H4 (cell line): Measurements from ENCODE around the gene PTS. TPM values are rescaled to one million over a fixed set of nuclear protein-coding genes. Genes with fewer than 3 reads are reported as not detected.
"Not testable (repeated sequence)": the region's sequence is repeated elsewhere in the genome, so short reads cannot be mapped to it uniquely, and the experiment has no call there.

Source experiments
- DNase-seq: peaks from one replicate; pipeline ENCODE4 v3.0.0-alpha.2; 2015; ENCODE audit warnings: low spot score
- total RNA-seq: library from RNA; depleted of rRNA; stranded (reverse); fragments of >200 nt; shearing (Covaris generic); gene quantifications from 2 replicates; pipeline ENCODE4 v1.2.3, GENCODE V29; 2014; rRNA removed

Gene PTS
- 41.8 and 51.6 TPM in 2 replicates for total RNA-seq

GRCh38 chr11:112226062-112226830 lies at the start of gene PTS:
PTS (plus strand) TSS chr11:112226428; CDS start chr11:112226444, 16 bp downstream.
- peak; percentile 80 for DNase-seq

DNA sequence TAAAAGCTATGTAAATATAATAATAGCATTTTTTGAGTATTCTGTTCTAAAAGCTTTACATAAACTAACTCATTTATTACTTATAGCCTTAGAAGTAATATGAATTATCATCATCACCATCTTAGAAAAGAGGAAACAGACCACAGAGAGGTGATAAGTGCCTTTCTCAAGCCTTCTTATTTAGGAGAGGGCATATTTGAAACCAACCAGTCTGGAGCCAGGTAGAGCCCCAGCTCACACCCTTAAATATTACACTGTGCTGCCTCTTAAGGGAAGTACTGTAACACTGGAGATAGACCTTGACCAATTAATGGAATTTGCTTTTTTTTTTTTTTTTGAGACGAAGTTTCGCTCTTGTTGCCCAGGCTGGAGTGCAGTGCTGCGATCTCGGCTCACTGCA lies 48.6 kb upstream of the PTS start:
- no peak for DNase-seq

GRCh38 chr11:112178428-112178827 lies 47.8 kb upstream of the PTS start:
- no peak for DNase-seq

- no peak for DNase-seq
These were observed 47.3 kb upstream of the PTS start for GRCh38 chr11:112178936-112179335.

GRCh38 chr11:112179601-112180000 lies 46.6 kb upstream of the PTS start:
- no peak for DNase-seq

GRCh38 chr11:112182867-112183266 lies 43.4 kb upstream of the PTS start:
- DNase-seq, result no peak

GRCh38 chr11:112185883-112186282 lies 40.3 kb upstream of the PTS start:
- DNase-seq, result no peak

DNA sequence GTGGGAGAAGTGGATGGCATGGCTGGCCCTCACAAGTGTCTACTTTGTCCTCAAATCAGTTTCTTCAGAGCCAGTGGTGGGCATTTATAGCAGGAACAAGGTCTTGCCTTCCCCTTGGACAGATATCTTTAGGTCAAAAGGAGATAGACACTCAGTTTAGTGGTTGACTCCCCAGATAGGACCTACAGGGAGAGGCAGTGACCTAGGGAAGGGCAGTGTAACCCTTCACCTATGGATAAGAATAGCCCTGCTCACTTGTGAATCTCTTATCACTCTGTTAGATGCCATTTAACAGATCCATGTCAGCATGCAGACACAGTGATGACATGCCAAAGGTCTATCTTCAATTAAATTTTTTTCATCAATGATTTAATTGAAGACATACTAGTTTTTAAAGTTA lies 39.9 kb upstream of the PTS start:
- DNase-seq, result no peak

- not testable (repeated sequence) for DNase-seq
These were observed 31.1 kb upstream of the PTS start for GRCh38 chr11:112195113-112195512.

GRCh38 chr11:112195951-112196351 lies 30.3 kb upstream of the PTS start:
- no peak for DNase-seq

GRCh38 chr11:112196519-112197087 lies 29.6 kb upstream of the PTS start:
- no peak for DNase-seq

GRCh38 chr11:112199101-112199500 lies 27.1 kb upstream of the PTS start:
- not testable (repeated sequence) for DNase-seq

GRCh38 chr11:112200252-112200651 lies 26.0 kb upstream of the PTS start:
- DNase-seq, result no peak

DNA sequence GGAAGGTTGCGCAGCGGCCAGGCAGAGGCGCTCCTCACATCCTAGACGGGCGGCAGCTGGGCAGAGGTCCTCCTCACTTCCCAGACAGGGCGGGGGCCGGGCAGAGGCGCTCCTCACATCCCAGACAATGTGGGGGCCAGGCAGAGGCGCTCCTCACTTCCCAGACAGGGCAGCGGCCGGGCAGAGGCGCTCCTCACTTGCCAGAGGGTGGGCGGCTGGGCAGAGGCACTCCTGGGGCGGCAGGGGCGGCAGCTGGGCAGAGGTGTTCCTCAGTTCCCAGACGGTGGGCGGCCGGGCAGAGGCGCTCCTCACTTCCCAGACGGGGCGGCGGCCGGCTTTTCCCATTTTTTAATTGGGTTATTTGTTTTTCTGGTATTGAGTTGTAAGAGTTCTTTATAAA lies 20.2 kb upstream of the PTS start:
- no peak for DNase-seq

DNA sequence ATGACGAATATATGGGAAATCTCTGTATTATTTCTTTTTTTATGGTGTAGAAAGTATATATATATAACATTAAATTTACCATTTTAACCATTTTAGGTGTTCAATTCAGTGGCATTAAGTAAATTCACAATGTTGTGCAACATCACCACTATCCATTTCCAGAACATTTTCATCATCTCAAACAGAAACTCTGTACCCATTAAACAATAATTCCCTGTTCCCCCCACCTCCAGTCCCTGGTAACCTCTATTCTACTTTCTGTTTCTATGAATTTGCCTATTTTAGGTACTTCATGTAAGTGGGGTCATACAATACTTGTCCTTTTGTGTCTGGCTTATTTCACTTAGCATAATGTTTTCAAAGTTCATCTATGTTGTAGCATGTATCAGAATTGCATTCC lies 15.3 kb upstream of the PTS start:
- DNase-seq, result no peak

DNA sequence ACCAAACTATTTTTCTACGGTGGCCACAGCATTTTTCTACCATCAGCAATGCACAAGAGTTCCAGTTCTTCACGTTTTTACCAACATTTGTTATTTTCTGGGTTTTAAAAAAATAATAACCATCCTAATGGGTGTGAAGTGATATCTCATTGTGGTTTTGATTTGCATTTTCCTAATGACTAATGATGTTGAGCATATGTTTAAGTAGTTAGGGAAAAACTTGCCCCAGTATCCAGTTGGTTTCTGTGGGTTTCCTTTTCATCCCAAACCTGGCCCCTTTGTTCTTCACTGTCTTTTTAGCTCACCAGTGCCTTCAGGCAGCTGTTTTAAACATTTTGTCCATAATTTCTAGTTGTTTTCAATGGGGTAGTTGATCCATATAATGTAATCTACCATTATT lies 14.7 kb upstream of the PTS start:
- no peak for DNase-seq

DNA sequence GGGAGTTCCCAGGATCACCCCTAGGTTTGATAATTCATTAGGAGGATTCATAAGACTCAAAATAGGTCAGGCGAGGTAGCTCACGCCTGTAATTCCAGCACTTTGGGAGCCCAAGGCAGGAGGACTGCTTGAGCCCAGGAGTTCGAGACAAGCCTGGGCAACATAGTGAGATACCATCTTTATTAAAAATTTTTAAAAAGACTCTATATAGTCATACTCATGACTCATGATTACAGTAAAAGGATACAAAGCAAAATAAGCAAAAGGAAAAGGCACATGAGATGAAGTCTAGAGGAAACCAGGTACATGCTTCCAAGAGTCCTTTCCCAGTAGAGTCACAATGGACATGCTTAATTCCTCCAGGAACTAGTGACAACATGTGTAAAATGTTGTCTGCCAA lies 13.9 kb upstream of the PTS start:
- DNase-seq, result no peak

- no peak for DNase-seq
These were observed 13.5 kb upstream of the PTS start for GRCh38 chr11:112212710-112213109.

DNA sequence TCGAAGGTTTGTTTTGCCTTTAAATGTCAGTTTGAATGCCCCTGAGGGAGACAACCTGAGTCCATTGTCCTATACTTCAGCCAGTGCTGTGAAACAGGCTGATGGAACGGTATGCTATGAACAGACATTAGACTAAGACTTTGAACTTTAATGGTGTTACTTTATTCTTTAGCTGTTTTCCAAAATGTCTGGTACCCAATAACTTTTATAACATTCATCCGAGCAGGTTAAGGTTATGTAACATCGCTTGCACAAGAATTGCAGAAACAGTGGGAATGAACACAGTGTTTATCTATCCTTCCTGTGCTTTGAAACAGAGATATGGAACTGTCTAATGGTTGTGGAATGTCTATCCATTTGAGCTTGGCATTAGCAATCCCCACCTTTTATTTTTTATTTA lies 12.5 kb upstream of the PTS start:
- no peak for DNase-seq

- DNase-seq, result no peak
These were observed 10.6 kb upstream of the PTS start for GRCh38 chr11:112215621-112216020.

- peak; percentile 36 for DNase-seq
These were observed 9.6 kb upstream of the PTS start for GRCh38 chr11:112216561-112217105.

GRCh38 chr11:112219476-112220232 lies 6.6 kb upstream of the PTS start:
- peak; percentile 71 for DNase-seq
